ENCODE measurements around the gene ACVR1C. TPM values are rescaled to one million over a fixed set of nuclear protein-coding genes. Genes with fewer than 3 reads are reported as not detected.

Gene ACVR1C
- total RNA-seq, 1 experiment from 2014 or later: 0.40 TPM

GRCh38 chr2:157559061-157559460 is 69.6 kb downstream of the ACVR1C start:
- H3K9me2 ChIP-seq (replicated peaks; ENCODE audit: low read length): no peaks in the 10 kb centered on the region
- no peaks in the 10 kb centered on the region for H3K79me2 ChIP-seq (ENCODE audit: low read length)
- CTCF ChIA-PET: interaction anchor here (0.6 to 0.7 kb wide), 2 partner anchors 13 to 45 kb away, joined by 5 read pairs; no protein-coding TSS in a partner anchor
- intact Hi-C loops (cut with micrococcal nuclease): no loop called here
- no peaks in the 10 kb centered on the region for H3K36me3 ChIP-seq (ENCODE audit: low read depth, low read length)
- DNase-seq: peak; percentile 77
- BruUV-seq (replicated peaks): no TSS peak
- H3K4me1 ChIP-seq (ENCODE audit: insufficient read depth, low read length): peaks cover 18% of the 10 kb centered on the region
- H3F3A ChIP-seq (ENCODE audit: low read length, unreplicated experiment): no peaks in the 10 kb centered on the region
- no peak overlapping the region for H3K9ac ChIP-seq (ENCODE audit: low read length)
- TF ChIP-seq EZH2 (IDR thresholded peaks at IDR 0.05; ENCODE audit: low read length, unreplicated experiment) (no peak), EZH2phosphoT487 (IDR thresholded peaks at IDR 0.05; ENCODE audit: borderline replicate concordance, low read length) (no peak), CTCF (conservative IDR thresholded peaks at IDR 0.05; ENCODE audit: low read depth, low read length) (no peak)
- ATAC-seq: peak; percentile 91
- no peak overlapping the region for H2AFZ ChIP-seq (ENCODE audit: low read length)
- H3K4me3 ChIP-seq (ENCODE audit: low read length): peak overlapping the region; percentile 6; the same call in 1 of the 2 replicates
- H3K4me2 ChIP-seq (ENCODE audit: low read length): peak overlapping the region; percentile 63
- H3K27me3 ChIP-seq (ENCODE audit: low read length): no peaks in the 10 kb centered on the region
- no peaks in the 10 kb centered on the region for H4K20me1 ChIP-seq (ENCODE audit: low read length)
- H3K27ac ChIP-seq (ENCODE audit: low read length): peak overlapping the region; percentile 59
- POLR2A ChIA-PET (ENCODE audit: unreplicated experiment): interaction anchor here (0.7 to 0.8 kb wide), 2 partner anchors 44 to 62 kb away, joined by 3 to 4 read pairs; no protein-coding TSS in a partner anchor
- H3K9me3 ChIP-seq (ENCODE audit: low read length): no peaks in the 10 kb centered on the region

- Histone ChIP-seq H3K36me3 (ENCODE audit: low read depth, low read length) (no peaks in the 10 kb centered on the region), H3K4me1 (ENCODE audit: insufficient read depth, low read length) (peaks cover 18% of the 10 kb centered on the region), H3K9me3 (ENCODE audit: low read length) (no peaks in the 10 kb centered on the region), H3K27me3 (ENCODE audit: low read length) (no peaks in the 10 kb centered on the region), H3K79me2 (ENCODE audit: low read length) (no peaks in the 10 kb centered on the region), H3K27ac (ENCODE audit: low read length) (no peak overlapping the region), H3K9me2 (replicated peaks; ENCODE audit: low read length) (no peaks in the 10 kb centered on the region), H4K20me1 (ENCODE audit: low read length) (no peaks in the 10 kb centered on the region), H3K4me2 (ENCODE audit: low read length) (no peak overlapping the region), H3K9ac (ENCODE audit: low read length) (no peak overlapping the region), H3F3A (ENCODE audit: low read length, unreplicated experiment) (no peaks in the 10 kb centered on the region), H3K4me3 (ENCODE audit: low read length) (no peak overlapping the region), H2AFZ (ENCODE audit: low read length) (no peak overlapping the region)
- no peak for TF ChIP-seq EZH2 (IDR thresholded peaks at IDR 0.05; ENCODE audit: low read length, unreplicated experiment)
- TF ChIP-seq CTCF (conservative IDR thresholded peaks at IDR 0.05; ENCODE audit: low read depth, low read length): no peak
- TF ChIP-seq EZH2phosphoT487 (IDR thresholded peaks at IDR 0.05; ENCODE audit: borderline replicate concordance, low read length): no peak
- CTCF ChIA-PET: no interaction called here
- DNase-seq: no peak
- no TSS peak for BruUV-seq (replicated peaks)
- ATAC-seq: no peak
- intact Hi-C loops (cut with micrococcal nuclease): no loop called here
- POLR2A ChIA-PET (ENCODE audit: unreplicated experiment): no interaction called here
These were observed 70.9 kb downstream of the ACVR1C start for GRCh38 chr2:157557770-157558169.

DNA sequence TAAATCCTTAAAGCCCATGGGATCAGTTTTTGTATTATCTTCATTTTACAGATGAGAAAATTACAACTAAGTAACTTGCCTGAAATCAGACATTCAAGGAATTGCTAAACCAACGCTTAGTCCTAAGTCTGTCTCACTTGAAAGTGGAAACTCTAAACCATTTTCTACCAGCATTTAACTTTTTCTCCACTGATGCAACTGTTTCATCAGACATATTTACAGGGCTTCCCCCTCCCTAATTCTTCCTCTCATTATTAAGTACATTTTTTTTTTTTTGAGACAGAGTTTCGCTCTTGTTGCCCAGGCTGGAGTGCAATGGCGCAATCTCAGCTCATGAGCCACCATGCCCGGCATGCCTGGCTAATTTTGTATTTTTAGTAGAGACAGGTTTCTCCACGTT is 88.6 kb downstream of the ACVR1C start:
- no peak overlapping the region for H3K4me3 ChIP-seq (ENCODE audit: low read length)
- ChIA-PET CTCF (no interaction called here), POLR2A (ENCODE audit: unreplicated experiment) (no interaction called here)
- H3K36me3 ChIP-seq (ENCODE audit: low read depth, low read length): no peaks in the 10 kb centered on the region
- no peaks in the 10 kb centered on the region for H3K4me1 ChIP-seq (ENCODE audit: insufficient read depth, low read length)
- no TSS peak for BruUV-seq (replicated peaks)
- no peaks in the 10 kb centered on the region for H3K9me3 ChIP-seq (ENCODE audit: low read length)
- no peak overlapping the region for H3K4me2 ChIP-seq (ENCODE audit: low read length)
- DNase-seq (no peak), ATAC-seq (no peak)
- no peak overlapping the region for H3K9ac ChIP-seq (ENCODE audit: low read length)
- H3K79me2 ChIP-seq (ENCODE audit: low read length): no peaks in the 10 kb centered on the region
- no peaks in the 10 kb centered on the region for H3F3A ChIP-seq (ENCODE audit: low read length, unreplicated experiment)
- H4K20me1 ChIP-seq (ENCODE audit: low read length): no peaks in the 10 kb centered on the region
- TF ChIP-seq EZH2phosphoT487 (IDR thresholded peaks at IDR 0.05; ENCODE audit: borderline replicate concordance, low read length) (no peak), EZH2 (IDR thresholded peaks at IDR 0.05; ENCODE audit: low read length, unreplicated experiment) (no peak), CTCF (conservative IDR thresholded peaks at IDR 0.05; ENCODE audit: low read depth, low read length) (no peak)
- no peaks in the 10 kb centered on the region for H3K9me2 ChIP-seq (replicated peaks; ENCODE audit: low read length)
- no peak overlapping the region for H3K27ac ChIP-seq (ENCODE audit: low read length)
- no peak overlapping the region for H2AFZ ChIP-seq (ENCODE audit: low read length)
- H3K27me3 ChIP-seq (ENCODE audit: low read length): no peaks in the 10 kb centered on the region
- intact Hi-C loops (cut with micrococcal nuclease): no loop called here
